HUES64 (cell line): ENCODE measurements around the gene TULP4.
"Not testable (repeated sequence)": the region's sequence is repeated elsewhere in the genome, so short reads cannot be mapped to it uniquely, and the experiment has no call there.

Experiments
- H3K27ac ChIP-seq: 2 replicates; pipeline ENCODE4 v1.7.0; 2013; ENCODE audit warnings: low read depth, low read length, inconsistent platforms
- H3K27me3 ChIP-seq: 2 replicates; pipeline ENCODE4 v1.6.1; 2013; ENCODE audit warnings: mild to moderate bottlenecking, low read length; ENCODE audit not compliant: insufficient read depth
- H3K36me3 ChIP-seq: 2 replicates; pipeline ENCODE4 v1.6.1; 2013; ENCODE audit warnings: mild to moderate bottlenecking, low read length; ENCODE audit not compliant: insufficient read depth
- H3K4me1 ChIP-seq: 2 replicates; pipeline ENCODE4 v1.6.1; 2013; ENCODE audit warnings: mild to moderate bottlenecking, low read length, moderate library complexity; ENCODE audit not compliant: insufficient read depth
- H3K4me3 ChIP-seq: 2 replicates; pipeline ENCODE4 v1.5.1; 2013; ENCODE audit warnings: mild to moderate bottlenecking, low read length, moderate library complexity
- H3K9ac ChIP-seq: 2 replicates; pipeline ENCODE4 v1.6.1; 2013; ENCODE audit warnings: mild to moderate bottlenecking, low read depth, low read length
- H3K9me3 ChIP-seq: 2 replicates; pipeline ENCODE4 v1.6.1; 2013; ENCODE audit warnings: low read depth, low read length; ENCODE audit not compliant: insufficient read depth
- WGBS: fragments of 150-250, 120-280 bp; methylation state at CpG from one replicate; pipeline ENCODE4 v1.1.7; 2013; ENCODE audit warnings: missing lambda C conversion rate; 5-methylcytosine and 5-hydroxymethylcytosine counted together

Gene TULP4

GRCh38 chr6:158552055-158552795, 240.0 kb downstream of the TULP4 start:
- H3K27ac ChIP-seq = no peak overlapping the region
- no peaks in the 10 kb centered on the region for H3K27me3 ChIP-seq
- no peaks in the 10 kb centered on the region for H3K4me1 ChIP-seq
- no peaks in the 10 kb centered on the region for H3K36me3 ChIP-seq
- no peaks in the 10 kb centered on the region for H3K9me3 ChIP-seq
- H3K9ac ChIP-seq = no peak overlapping the region
- no peak overlapping the region for H3K4me3 ChIP-seq
- WGBS = 96% methylated on average over 6 of the region's 6 CpGs

GRCh38 chr6:158552796-158553138, 240.5 kb downstream of the TULP4 start:
- no peak overlapping the region for H3K27ac ChIP-seq
- H3K4me3 ChIP-seq = no peak overlapping the region
- H3K9ac ChIP-seq = no peak overlapping the region
- no peaks in the 10 kb centered on the region for H3K4me1 ChIP-seq
- H3K9me3 ChIP-seq = no peaks in the 10 kb centered on the region
- 97% methylated on average over 5 of the region's 5 CpGs for WGBS
- no peaks in the 10 kb centered on the region for H3K27me3 ChIP-seq
- H3K36me3 ChIP-seq = no peaks in the 10 kb centered on the region

GRCh38 chr6:158554611-158555361, 242.5 kb downstream of the TULP4 start:
- Histone ChIP-seq H3K9me3 (no peaks in the 10 kb centered on the region), H3K27ac (no peak overlapping the region), H3K9ac (no peak overlapping the region), H3K4me1 (peaks cover 9% of the 10 kb centered on the region), H3K27me3 (no peaks in the 10 kb centered on the region), H3K36me3 (no peaks in the 10 kb centered on the region), H3K4me3 (no peak overlapping the region)
- 84% methylated on average over 4 of the region's 4 CpGs for WGBS

- Histone ChIP-seq H3K27ac (no peak overlapping the region), H3K4me3 (no peak overlapping the region), H3K9ac (no peak overlapping the region), H3K4me1 (peaks cover 12% of the 10 kb centered on the region), H3K9me3 (no peaks in the 10 kb centered on the region), H3K27me3 (no peaks in the 10 kb centered on the region), H3K36me3 (no peaks in the 10 kb centered on the region)
- 92% methylated on average over 6 of the region's 7 CpGs for WGBS
Observed at GRCh38 chr6:158556113-158556512, 243.8 kb downstream of the TULP4 start.

GRCh38 chr6:158557110-158557509, 244.8 kb downstream of the TULP4 start:
- WGBS = 95% methylated on average over 3 of the region's 3 CpGs
- not testable (repeated sequence) for H3K27me3 ChIP-seq, H3K9ac ChIP-seq, H3K4me3 ChIP-seq, H3K36me3 ChIP-seq, H3K27ac ChIP-seq, H3K9me3 ChIP-seq
- H3K4me1 ChIP-seq = peaks cover 17% of the 10 kb centered on the region

- H3K27ac ChIP-seq = no peak overlapping the region
- no peaks in the 10 kb centered on the region for H3K9me3 ChIP-seq
- peaks cover 17% of the 10 kb centered on the region for H3K4me1 ChIP-seq
- no peak overlapping the region for H3K4me3 ChIP-seq
- no peaks in the 10 kb centered on the region for H3K27me3 ChIP-seq
- 90% methylated on average over 5 of the region's 5 CpGs for WGBS
- no peaks in the 10 kb centered on the region for H3K36me3 ChIP-seq
- no peak overlapping the region for H3K9ac ChIP-seq
Observed at GRCh38 chr6:158557927-158558326, 245.7 kb downstream of the TULP4 start.

- Histone ChIP-seq H3K4me1 (peaks cover 17% of the 10 kb centered on the region), H3K36me3 (no peaks in the 10 kb centered on the region), H3K9ac (peak overlapping the region; percentile 88; the same call in 1 of the 2 replicates), H3K27me3 (no peaks in the 10 kb centered on the region), H3K27ac (no peak overlapping the region), H3K4me3 (peak overlapping the region; percentile 85), H3K9me3 (no peaks in the 10 kb centered on the region)
- 89% methylated on average over 13 of the region's 14 CpGs for WGBS
Observed at GRCh38 chr6:158558415-158559306, 246.4 kb downstream of the TULP4 start.

- H3K27ac ChIP-seq = peak overlapping the region; percentile 48
- H3K4me3 ChIP-seq = peak overlapping the region; percentile 85
- H3K9me3 ChIP-seq = no peaks in the 10 kb centered on the region
- H3K9ac ChIP-seq = peak overlapping the region; percentile 88
- H3K27me3 ChIP-seq = no peaks in the 10 kb centered on the region
- WGBS = 55% methylated on average over 14 of the region's 14 CpGs
- H3K4me1 ChIP-seq = peaks cover 17% of the 10 kb centered on the region
- no peaks in the 10 kb centered on the region for H3K36me3 ChIP-seq
Observed at GRCh38 chr6:158559338-158559894, 247.2 kb downstream of the TULP4 start.

- Histone ChIP-seq H3K36me3 (no peaks in the 10 kb centered on the region), H3K27ac (peak within 1 kb of the TSS; percentile 76), H3K4me3 (peak within 1 kb of the TSS; percentile 85), H3K27me3 (no peaks in the 10 kb centered on the region), H3K4me1 (peaks cover 17% of the 10 kb centered on the region), H3K9me3 (no peaks in the 10 kb centered on the region), H3K9ac (peak within 1 kb of the TSS; percentile 88)
- WGBS = under 1% methylated on average over 120 of the region's 120 CpGs
Observed at GRCh38 chr6:158559895-158560835, 247.9 kb downstream of the TULP4 start, which contains the start of gene TMEM181. TSS of gene TMEM181 (plus strand) at chr6:158560091. CDS start at chr6:158560225, 134 bp downstream.

- no peaks in the 10 kb centered on the region for H3K36me3 ChIP-seq
- peaks cover 17% of the 10 kb centered on the region for H3K4me1 ChIP-seq
- H3K9me3 ChIP-seq = no peaks in the 10 kb centered on the region
- no peak overlapping the region for H3K27ac ChIP-seq
- peak overlapping the region; percentile 88 for H3K9ac ChIP-seq
- WGBS = 20% methylated on average over 19 of the region's 19 CpGs
- H3K27me3 ChIP-seq = no peaks in the 10 kb centered on the region
- peak overlapping the region; percentile 85 for H3K4me3 ChIP-seq
Observed at GRCh38 chr6:158560836-158561320, 248.6 kb downstream of the TULP4 start.
